K562 (cell line): ENCODE results near the gene DNAAF3. TPM values are rescaled to one million over a fixed set of nuclear protein-coding genes. Genes with fewer than 3 reads are reported as not detected.
A peak's percentile ranks its signal among the peaks of the same experiment; 100 is the strongest.

Experiments used
- ARID2 ChIP-seq: fragments of 450-650 bp; IDR thresholded peaks from 2 replicates; pipeline ENCODE4 v1.6.1; 2017; ENCODE audit warnings: antibody characterized with exemption, mild to moderate bottlenecking
- ATF3 ChIP-seq, 2 experiments: fragments of 450-650 bp in 1 of 2; sonication (generic) in 1 of 2; formaldehyde crosslinking in 1 of 2; IDR thresholded peaks in 1 of 2; conservative IDR thresholded peaks in 1 of 2; 2 replicates each; pipeline versions ENCODE4 v1.6.1 to v1.8.1; 2016 to 2023; ENCODE audit warnings: mild to moderate bottlenecking in 2 of 2, moderate library complexity in 2 of 2, inconsistent platforms in 1 of 2, missing genetic modification reagents in 1 of 2
- COPS2 ChIP-seq: fragments of 450-650 bp; conservative IDR thresholded peaks from 2 replicates; pipeline ENCODE4 v1.6.1; 2016; ENCODE audit warnings: mild to moderate bottlenecking, moderate library complexity
- EGR1 ChIP-seq: fragments of 450-650 bp; conservative IDR thresholded peaks from 2 replicates; pipeline ENCODE4 v1.6.1; 2017; ENCODE audit warnings: mild to moderate bottlenecking
- ELK1 ChIP-seq: sonication (generic); formaldehyde crosslinking; IDR thresholded peaks from 2 replicates; pipeline ENCODE4 v1.8.1; 2022; ENCODE audit warnings: missing genetic modification reagents
- ESRRB ChIP-seq: fragments of 250-450 bp; sonication (Bioruptor Pico); IDR thresholded peaks from 2 replicates; pipeline ENCODE4 v1.5.0; 2020; ENCODE audit warnings: mild to moderate bottlenecking, moderate library complexity, borderline replicate concordance
- GATAD2B ChIP-seq: fragments of 450-650 bp; IDR thresholded peaks from 2 replicates; pipeline ENCODE4 v1.6.1; 2017; ENCODE audit warnings: mild to moderate bottlenecking, borderline replicate concordance
- HNRNPLL ChIP-seq: fragments of 200-400 bp; formaldehyde crosslinking; IDR thresholded peaks from 2 replicates; pipeline ENCODE4 v1.6.1; 2017; ENCODE audit warnings: low read length, low read depth, mild to moderate bottlenecking; ENCODE audit not compliant: poor library complexity, severe bottlenecking
- HSF4 ChIP-seq: fragments of 250-450 bp; sonication (Bioruptor Pico); IDR thresholded peaks from 2 replicates; pipeline ENCODE4 v2.1.2; 2022; ENCODE audit warnings: mild to moderate bottlenecking, moderate library complexity, borderline replicate concordance
- KAT8 ChIP-seq: fragments of 450-650 bp; IDR thresholded peaks from 2 replicates; pipeline ENCODE4 v1.6.1; 2016; ENCODE audit warnings: low read depth, mild to moderate bottlenecking
- KHSRP ChIP-seq: fragments of 450-650 bp; IDR thresholded peaks from 2 replicates; pipeline ENCODE4 v1.6.1; 2017
- MBD2 ChIP-seq: sonication (generic); IDR thresholded peaks from 2 replicates; pipeline ENCODE4 v1.6.1; 2016; ENCODE audit warnings: low read depth, borderline replicate concordance
- OTX1 ChIP-seq: fragments of 450-650 bp; formaldehyde crosslinking; IDR thresholded peaks from 2 replicates; pipeline ENCODE4 v1.4.0; 2022; ENCODE audit warnings: mild to moderate bottlenecking
- PTRF ChIP-seq: fragments of 450-650 bp; IDR thresholded peaks from 2 replicates; pipeline ENCODE4 v1.6.1; 2016; ENCODE audit warnings: mild to moderate bottlenecking, missing genetic modification characterization, missing compliant biosample characterization
- RAD51 ChIP-seq: fragments of 450-650 bp; IDR thresholded peaks from 2 replicates; pipeline ENCODE4 v1.7.1; 2016; ENCODE audit warnings: low read depth, mild to moderate bottlenecking, borderline replicate concordance
- RBFOX2 ChIP-seq: fragments of 200-400 bp; formaldehyde crosslinking; IDR thresholded peaks from 2 replicates; pipeline ENCODE4 v1.6.1; 2017; ENCODE audit warnings: low read depth, mild to moderate bottlenecking, low read length, moderate library complexity
- RHOXF2B ChIP-seq: fragments of 250-450 bp; sonication (Bioruptor Pico); conservative IDR thresholded peaks from 2 replicates; pipeline ENCODE4 v1.5.1; 2021
- THRA ChIP-seq: fragments of 450-650 bp; IDR thresholded peaks from 2 replicates; pipeline ENCODE4 v1.6.1; 2017; ENCODE audit warnings: mild to moderate bottlenecking, moderate library complexity
- YBX1 ChIP-seq: fragments of 450-650 bp; IDR thresholded peaks from 2 replicates; pipeline ENCODE4 v1.7.1; 2016; ENCODE audit warnings: mild to moderate bottlenecking
- ZBTB26 ChIP-seq: fragments of 450-650 bp; formaldehyde crosslinking; IDR thresholded peaks from 2 replicates; pipeline ENCODE4 v1.4.0; 2022; ENCODE audit warnings: missing genetic modification characterization
- ZNF584 ChIP-seq: fragments of 200-800 bp; sonication (Bioruptor generic); IDR thresholded peaks from 2 replicates; pipeline ENCODE4 v1.6.1; 2016; ENCODE audit warnings: low read depth, mild to moderate bottlenecking, missing genetic modification characterization, missing compliant biosample characterization
- ZNF589 ChIP-seq: fragments of 200-800 bp; sonication (Bioruptor generic); IDR thresholded peaks from 2 replicates; pipeline ENCODE4 v1.6.1; 2016; ENCODE audit warnings: low read depth, missing genetic modification characterization, missing compliant biosample characterization
- ZNF707 ChIP-seq: fragments of 250-450 bp; sonication (Bioruptor Pico); conservative IDR thresholded peaks from 2 replicates; pipeline ENCODE4 v1.8.0; 2022; ENCODE audit warnings: inconsistent platforms, mild to moderate bottlenecking, moderate library complexity
- polyA plus RNA-seq, 8 experiments: library from polyadenylated mRNA; depleted of rRNA in 4 of 8; stranded (reverse) in 5 of 8; unstranded in 3 of 8; fragments of >200 nt; fragmentation: Nextera tagmentation in 2 of 8; fragmentation: Illumina TruSeq in 1 of 8; extraction: Ambion mirVana in 2 of 8; extraction: Trizol in 1 of 8; gene quantifications; 2 replicates each; pipeline versions ENCODE4 v1.2.1 to v1.2.3, GENCODE V29; 2011 to 2014; ENCODE audit warnings: inconsistent platforms in 1 of 8, missing spikeins in 1 of 8
- total RNA-seq, 7 experiments: library from RNA; depleted of rRNA in 6 of 7; stranded (reverse); fragments of >200 nt in 6 of 7; fragmentation: Illumina TruSeq in 2 of 7; extraction: Trizol in 2 of 7; gene quantifications; 2 replicates each; pipeline versions ENCODE4 v1.2.1 to v1.2.3, GENCODE V29; 2011 to 2021; ENCODE audit warnings: low replicate concordance in 1 of 7

Gene DNAAF3
- total and polyA plus RNA-seq, 9 of the 15 experiments (the other 6 are each of a cell fraction or from before 2014, with no cell fraction given), result 21.6 to 61.5 (median 43.0) TPM

GRCh38 chr19:55160128-55160985, 6.1 kb downstream of the DNAAF3 start (continued):
- TF ChIP-seq ELK1 (CRISPR knock-in tag), result no peak
- TF ChIP-seq KHSRP, result no peak
- no peak for TF ChIP-seq THRA
- no peak for TF ChIP-seq ATF3 (IDR thresholded peaks at IDR 0.05)
- TF ChIP-seq ATF3 (CRISPR knock-in tag; conservative IDR thresholded peaks at IDR 0.05), result 0 out of 2 replicates have a peak, but pooled peaks have one; percentile 53
- peak; percentile 13 for TF ChIP-seq HNRNPLL
- no peak for TF ChIP-seq COPS2
- TF ChIP-seq HSF4, result no peak
- no peak for TF ChIP-seq GATAD2B
- no peak for TF ChIP-seq PTRF (tag)
- no peak for TF ChIP-seq ZNF589 (CRISPR knock-in tag)
- TF ChIP-seq RBFOX2, result peak; percentile 67
- peak; percentile 90 for TF ChIP-seq ARID2
- TF ChIP-seq OTX1 (CRISPR knock-in tag), result no peak
- TF ChIP-seq ZNF707 (CRISPR knock-in tag), result no peak
- no peak for TF ChIP-seq ZBTB26 (CRISPR knock-in tag)
- TF ChIP-seq MBD2, result no peak; the same call in 1 of the 2 replicates
- TF ChIP-seq EGR1, result no peak
- TF ChIP-seq ESRRB, result no peak
- TF ChIP-seq RHOXF2B (CRISPR knock-in tag), result 0 out of 2 replicates have a peak, but pooled peaks have one; percentile 19
- no peak for TF ChIP-seq KAT8
- TF ChIP-seq YBX1, result no peak
- TF ChIP-seq ZNF584 (CRISPR knock-in tag), result no peak
- TF ChIP-seq RAD51, result no peak
